B cell (primary cell): ENCODE measurements around the gene SLC32A1. TPM values are rescaled to one million over a fixed set of nuclear protein-coding genes. Genes with fewer than 3 reads are reported as not detected.

Experiments
- ATAC-seq: fragments of 200-7000 bp; cut with Tn5 transposase; one replicate; pipeline ENCODE4 v1.10.0; 2021; ENCODE audit warnings: low read depth, mild to moderate bottlenecking, moderate number of reproducible peaks, moderate library complexity
- CTCF ChIA-PET: fragments of 350-600 bp; sonication (Branson Sonifier 250); formaldehyde crosslinking; loops from one replicate; lab custom pipeline; 2021; ENCODE audit warnings: antibody characterized with exemption, inconsistent platforms; lab: Charles Lee
- POLR2A ChIA-PET: fragments of 350-600 bp; sonication (Branson Sonifier 250); formaldehyde crosslinking; loops from one replicate; lab custom pipeline; 2021; ENCODE audit warnings: antibody characterized with exemption; lab: Charles Lee
- DNase-seq: peaks from one replicate; pipeline ENCODE4 v3.0.0; 2013
- H2AFZ ChIP-seq: 2 replicates; pipeline ENCODE4 v1.6.1; 2012; ENCODE audit warnings: mild to moderate bottlenecking, low read depth, low read length; ENCODE audit not compliant: insufficient read depth, poor library complexity, severe bottlenecking
- H3K27ac ChIP-seq, 2 donors: 1 replicate in 1 of 2; 2 replicates in 1 of 2; pipeline ENCODE4 v1.5.1; 2012 to 2013; ENCODE audit warnings: low read length in 2 of 2, mild to moderate bottlenecking in 2 of 2, moderate library complexity in 1 of 2
- H3K27me3 ChIP-seq, 4 experiments: fragments of 200-600 bp in 1 of 4; sonication (generic) in 1 of 4; replicated peaks in 1 of 4; 1 replicate in 2 of 4; 2 replicates in 2 of 4; pipeline versions ENCODE4 v1.6.1 to v1.7.0; 2013 to 2016; ENCODE audit warnings: low read length in 3 of 4, mild to moderate bottlenecking in 2 of 4, mixed read lengths in 1 of 4, moderate library complexity in 1 of 4; ENCODE audit not compliant: insufficient read depth in 4 of 4, control insufficient read depth in 3 of 4; ENCODE audit errors: control extremely low read depth in 1 of 4
- H3K36me3 ChIP-seq, 2 experiments: replicated peaks in 1 of 2; 1 replicate in 1 of 2; 2 replicates in 1 of 2; pipeline versions ENCODE4 v1.6.1 to v1.7.1; 2013; ENCODE audit warnings: low read length in 1 of 2; ENCODE audit not compliant: insufficient read depth in 2 of 2, control insufficient read depth in 1 of 2; ENCODE audit errors: control extremely low read depth in 1 of 2, extremely low read depth in 1 of 2
- H3K4me1 ChIP-seq, 2 donors: fragments of 200-600 bp in 1 of 2; sonication (generic) in 1 of 2; 1 replicate in 1 of 2; 2 replicates in 1 of 2; pipeline versions ENCODE4 v1.5.1 to v1.6.1; 2013 to 2017; ENCODE audit warnings: low read length in 2 of 2; ENCODE audit not compliant: control insufficient read depth in 2 of 2, insufficient read depth in 2 of 2
- H3K4me2 ChIP-seq: replicated peaks from 2 replicates; pipeline ENCODE3; 2012; ENCODE audit warnings: mild to moderate bottlenecking, low read depth, low read length; ENCODE audit not compliant: poor library complexity, severe bottlenecking
- H3K4me3 ChIP-seq, 5 experiments: fragments of 200-600 bp in 1 of 5; sonication (generic) in 1 of 5; 1 replicate in 3 of 5; 2 replicates in 2 of 5; pipeline versions ENCODE4 v1.5.1 to v1.7.0; 2011 to 2016; ENCODE audit warnings: low read length in 4 of 5, mild to moderate bottlenecking in 4 of 5, low read depth in 2 of 5, control low read depth in 1 of 5, moderate library complexity in 1 of 5; ENCODE audit not compliant: insufficient read depth in 1 of 5; ENCODE audit errors: control extremely low read depth in 1 of 5, extremely low read depth in 1 of 5
- H3K79me2 ChIP-seq: fragments of 200-600 bp; sonication (generic); one replicate; pipeline ENCODE4 v1.6.0; 2016; ENCODE audit warnings: low read length; ENCODE audit not compliant: control insufficient read depth, insufficient read depth
- H3K9ac ChIP-seq: fragments of 200-600 bp; sonication (generic); 2 replicates; pipeline ENCODE4 v1.6.1; 2017; ENCODE audit warnings: mild to moderate bottlenecking, low read length, moderate library complexity
- H3K9me3 ChIP-seq, 3 donors: one replicate each; pipeline versions ENCODE4 v1.6.1 to v1.7.1; 2013; ENCODE audit warnings: low read length in 2 of 3; ENCODE audit not compliant: control insufficient read depth in 2 of 3, insufficient read depth in 1 of 3; ENCODE audit errors: control extremely low read depth in 1 of 3
- H4K20me1 ChIP-seq: 2 replicates; pipeline ENCODE4 v1.6.0; 2012; ENCODE audit warnings: mild to moderate bottlenecking, low read length; ENCODE audit not compliant: insufficient read depth, control insufficient read depth, poor library complexity, severe bottlenecking
- H3K27ac Mint-ChIP-seq: one replicate; pipeline ENCODE4 v1.8.0; 2021; ENCODE audit warnings: mixed read lengths
- H3K27me3 Mint-ChIP-seq: one replicate; pipeline ENCODE4 v1.8.0; 2021; ENCODE audit warnings: mixed read lengths
- H3K4me1 Mint-ChIP-seq: one replicate; pipeline ENCODE4 v1.8.0; 2021; ENCODE audit warnings: mixed read lengths
- H3K4me3 Mint-ChIP-seq: one replicate; pipeline ENCODE4 v1.8.0; 2021; ENCODE audit warnings: mixed read lengths
- H3K9me3 Mint-ChIP-seq: one replicate; pipeline ENCODE4 v1.8.0; 2022; ENCODE audit warnings: mixed read lengths; ENCODE audit not compliant: insufficient read depth
- EZH2 ChIP-seq: IDR thresholded peaks from 2 replicates; pipeline ENCODE4 v1.6.1; 2012; ENCODE audit warnings: borderline replicate concordance, low read depth, mild to moderate bottlenecking, moderate library complexity, low read length; ENCODE audit not compliant: insufficient read depth, poor library complexity, severe bottlenecking
- WGBS: methylation state at CpG from one replicate; pipeline ENCODE4 v1.1.5; 2013; ENCODE audit warnings: missing lambda C conversion rate; ENCODE audit not compliant: insufficient coverage; 5-methylcytosine and 5-hydroxymethylcytosine counted together
- intact Hi-C: fragments of 100-400 bp; cut with micrococcal nuclease; formaldehyde crosslinking; loops from one replicate; pipeline ENCODE4 v1.10.0; 2022
- polyA plus RNA-seq: library from polyadenylated mRNA; depleted of rRNA; stranded (reverse); fragments of >200 nt; gene quantifications from 2 replicates; pipeline ENCODE4 v1.2.3, GENCODE V29; 2012
- total RNA-seq, 2 donors: library from RNA; stranded (reverse); fragments of 120-200 nt in 1 of 2; gene quantifications; 1 replicate in 1 of 2; 2 replicates in 1 of 2; pipeline versions ENCODE4 v1.2.3 to v1.2.4, GENCODE V29; 2013 to 2022
- TF ChIP-seq, protein P1 (sequence below): fragments of 200-600 bp; IDR thresholded peaks from one replicate; pipeline ENCODE4 v1.8.0; 2022; ENCODE audit warnings: antibody characterized with exemption, mild to moderate bottlenecking

The SLC32A1 gene
- total and polyA plus RNA-seq, 2 donors (not counting 1 experiment from before 2014, with no cell fraction given) = not detected

DNA sequence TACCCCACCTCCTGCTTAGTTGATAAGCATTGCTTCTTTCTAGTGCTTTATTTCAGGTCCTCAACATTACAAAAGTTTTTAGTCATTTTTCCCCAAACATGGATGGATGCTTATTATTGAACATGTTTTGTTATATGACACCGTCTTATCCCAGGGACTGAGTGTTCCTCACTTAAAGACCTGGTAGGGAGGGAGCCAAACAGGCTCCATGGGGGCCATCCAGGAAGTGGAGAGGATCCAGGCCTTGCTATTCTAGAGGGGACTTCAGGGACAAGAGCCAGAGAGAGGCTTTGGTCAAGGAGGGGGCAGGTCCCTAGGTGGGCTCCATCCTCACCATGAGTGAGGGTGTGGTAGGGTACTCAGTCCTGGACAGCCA lies 7.4 kb downstream of the SLC32A1 start:
- TF ChIP-seq, protein P1, sequence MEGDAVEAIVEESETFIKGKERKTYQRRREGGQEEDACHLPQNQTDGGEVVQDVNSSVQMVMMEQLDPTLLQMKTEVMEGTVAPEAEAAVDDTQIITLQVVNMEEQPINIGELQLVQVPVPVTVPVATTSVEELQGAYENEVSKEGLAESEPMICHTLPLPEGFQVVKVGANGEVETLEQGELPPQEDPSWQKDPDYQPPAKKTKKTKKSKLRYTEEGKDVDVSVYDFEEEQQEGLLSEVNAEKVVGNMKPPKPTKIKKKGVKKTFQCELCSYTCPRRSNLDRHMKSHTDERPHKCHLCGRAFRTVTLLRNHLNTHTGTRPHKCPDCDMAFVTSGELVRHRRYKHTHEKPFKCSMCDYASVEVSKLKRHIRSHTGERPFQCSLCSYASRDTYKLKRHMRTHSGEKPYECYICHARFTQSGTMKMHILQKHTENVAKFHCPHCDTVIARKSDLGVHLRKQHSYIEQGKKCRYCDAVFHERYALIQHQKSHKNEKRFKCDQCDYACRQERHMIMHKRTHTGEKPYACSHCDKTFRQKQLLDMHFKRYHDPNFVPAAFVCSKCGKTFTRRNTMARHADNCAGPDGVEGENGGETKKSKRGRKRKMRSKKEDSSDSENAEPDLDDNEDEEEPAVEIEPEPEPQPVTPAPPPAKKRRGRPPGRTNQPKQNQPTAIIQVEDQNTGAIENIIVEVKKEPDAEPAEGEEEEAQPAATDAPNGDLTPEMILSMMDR = peak; percentile 65
- TF ChIP-seq EZH2 = no peak
- ChIA-PET CTCF (interaction anchor here (1.1 to 1.7 kb wide), 4 partner anchors 11 to 83 kb away, joined by 3 to 10 read pairs (median 4); partner anchors contain the start of gene ACTR5), POLR2A (no interaction called here)
- Histone ChIP-seq H3K4me1 (peaks cover 53 to 68% of the 10 kb centered on the region in 2 donors), H2AFZ (no peak overlapping the region), H3K27ac (no peak overlapping the region), H3K4me2 (peak overlapping the region; percentile 78), H3K9ac (peak overlapping the region; percentile 43), H3K36me3 (no peaks in the 10 kb centered on the region), H3K4me3 (peak overlapping the region in 1 of 5 experiments; percentile 40), H4K20me1 (no peaks in the 10 kb centered on the region), H3K27me3 (peaks cover 0 to 91% (median 81%) of the 10 kb centered on the region in 4 experiments), H3K79me2 (no peaks in the 10 kb centered on the region), H3K9me3 (peaks cover 0 to 52% (median 21%) of the 10 kb centered on the region in 3 donors)
- H3K27ac Mint-ChIP-seq = peak overlapping the region; percentile 26
- DNase-seq (no peak), ATAC-seq (no peak)
- H3K27me3 Mint-ChIP-seq = peaks cover 87% of the 10 kb centered on the region
- WGBS = 71% methylated on average over 1 of the region's 1 CpG
- peak overlapping the region; percentile 69 for H3K4me3 Mint-ChIP-seq
- H3K9me3 Mint-ChIP-seq = peaks cover 2% of the 10 kb centered on the region
- intact Hi-C loops = loop anchor here (1.0 to 5.0 kb wide), 3 partner anchors 17 to 162 kb away; partner anchors contain the start of gene ACTR5
- H3K4me1 Mint-ChIP-seq = peaks cover 47% of the 10 kb centered on the region

GRCh38 chr20:38732981-38733380 lies 8.7 kb downstream of the SLC32A1 start:
- ATAC-seq (no peak), DNase-seq (no peak)
- Histone ChIP-seq H4K20me1 (no peaks in the 10 kb centered on the region), H3K4me3 (no peak overlapping the region), H3K36me3 (no peaks in the 10 kb centered on the region), H3K4me1 (peaks cover 40 to 56% of the 10 kb centered on the region in 2 donors), H3K9ac (no peak overlapping the region), H3K27ac (no peak overlapping the region), H3K9me3 (peaks cover 0 to 40% (median 12%) of the 10 kb centered on the region in 3 donors), H3K79me2 (no peaks in the 10 kb centered on the region), H3K27me3 (peaks cover 0 to 81% (median 71%) of the 10 kb centered on the region in 4 experiments), H3K4me2 (no peak overlapping the region), H2AFZ (no peak overlapping the region)
- no peaks in the 10 kb centered on the region for H3K9me3 Mint-ChIP-seq
- H3K27ac Mint-ChIP-seq = no peak overlapping the region
- TF ChIP-seq EZH2 = no peak
- TF ChIP-seq, protein P1 = no peak
- ChIA-PET POLR2A (no interaction called here), CTCF (interaction anchor here (1.2 to 1.7 kb wide), 3 partner anchors 16 to 19 kb away, joined by 3 to 10 read pairs (median 4); partner anchors contain the start of gene ACTR5)
- 83% methylated on average over 2 of the region's 4 CpGs for WGBS
- intact Hi-C loops = loop anchor here (5.0 kb wide), 1 partner anchor 86 kb away; no protein-coding TSS in a partner anchor
- no peak overlapping the region for H3K4me3 Mint-ChIP-seq
- H3K27me3 Mint-ChIP-seq = peaks cover 80% of the 10 kb centered on the region
- H3K4me1 Mint-ChIP-seq = peaks cover 35% of the 10 kb centered on the region
